ENCODE results near the gene TTC23. TPM values are rescaled to one million over a fixed set of nuclear protein-coding genes. Genes with fewer than 3 reads are reported as not detected.
"Not testable (repeated sequence)": the region's sequence is repeated elsewhere in the genome, so short reads cannot be mapped to it uniquely, and the experiment has no call there.

The TTC23 gene
- total and polyA plus RNA-seq, 8 donors, result 14.0 to 41.7 (median 36.2) TPM

DNA sequence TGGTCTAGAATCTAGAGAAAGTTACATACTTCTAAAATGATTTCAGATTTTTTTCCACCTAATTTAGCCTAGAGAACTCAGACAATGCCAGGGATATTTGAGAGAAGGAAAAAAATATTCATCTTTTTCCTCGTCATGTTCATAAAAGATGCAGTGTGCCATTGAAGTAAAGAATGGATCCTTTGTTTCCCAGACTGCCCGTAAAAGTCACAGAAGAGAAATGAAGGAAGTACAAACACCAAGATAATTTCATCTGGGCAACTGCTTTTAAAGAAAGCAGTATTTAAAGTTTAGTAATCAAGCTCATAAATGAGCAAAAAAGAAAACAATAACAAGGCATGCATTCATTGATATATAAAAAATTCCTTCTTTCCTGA lies 47.2 kb downstream of the TTC23 start:
- intact Hi-C loops (cut with DNase I), result no loop called here
- ATAC-seq, result no peak
- H3K27ac ChIP-seq, result no peak overlapping the region

DNA sequence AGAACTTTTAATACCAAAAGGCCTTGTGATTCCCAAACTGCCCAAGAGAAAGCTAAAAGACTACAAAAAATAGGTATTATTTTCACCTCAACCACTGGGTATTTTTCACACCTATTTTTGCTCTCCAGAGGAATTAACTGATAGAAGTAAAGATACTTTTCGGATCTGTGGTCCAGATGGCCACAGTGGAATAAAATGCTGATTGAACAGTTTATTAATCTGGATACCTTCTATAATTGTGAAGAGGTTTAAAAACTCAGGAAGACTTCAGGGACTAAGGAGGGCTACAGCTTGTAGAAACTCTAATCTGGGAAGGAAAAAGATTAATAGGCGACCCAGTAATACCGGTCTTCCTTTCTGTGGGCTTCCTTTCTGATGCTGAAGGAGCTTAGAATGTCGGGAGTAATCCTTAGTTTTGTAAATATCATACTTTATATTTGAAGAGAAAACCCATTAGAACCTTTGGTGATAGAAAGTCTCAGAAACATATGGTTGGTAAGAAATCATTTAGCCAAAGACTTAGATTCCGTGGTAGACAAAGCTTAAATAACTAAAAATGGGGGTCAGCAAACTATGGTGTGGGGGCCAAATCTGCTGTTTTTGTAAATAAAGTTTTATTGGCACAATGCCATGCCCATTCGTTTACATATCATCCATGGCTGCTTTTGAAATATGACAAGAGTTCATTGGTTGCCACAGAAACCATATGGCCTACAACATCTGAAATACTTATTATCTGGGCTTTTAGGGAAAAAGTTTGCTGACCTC lies 47.8 kb downstream of the TTC23 start:
- no peak for DNase-seq
- TF ChIP-seq, protein P1, sequence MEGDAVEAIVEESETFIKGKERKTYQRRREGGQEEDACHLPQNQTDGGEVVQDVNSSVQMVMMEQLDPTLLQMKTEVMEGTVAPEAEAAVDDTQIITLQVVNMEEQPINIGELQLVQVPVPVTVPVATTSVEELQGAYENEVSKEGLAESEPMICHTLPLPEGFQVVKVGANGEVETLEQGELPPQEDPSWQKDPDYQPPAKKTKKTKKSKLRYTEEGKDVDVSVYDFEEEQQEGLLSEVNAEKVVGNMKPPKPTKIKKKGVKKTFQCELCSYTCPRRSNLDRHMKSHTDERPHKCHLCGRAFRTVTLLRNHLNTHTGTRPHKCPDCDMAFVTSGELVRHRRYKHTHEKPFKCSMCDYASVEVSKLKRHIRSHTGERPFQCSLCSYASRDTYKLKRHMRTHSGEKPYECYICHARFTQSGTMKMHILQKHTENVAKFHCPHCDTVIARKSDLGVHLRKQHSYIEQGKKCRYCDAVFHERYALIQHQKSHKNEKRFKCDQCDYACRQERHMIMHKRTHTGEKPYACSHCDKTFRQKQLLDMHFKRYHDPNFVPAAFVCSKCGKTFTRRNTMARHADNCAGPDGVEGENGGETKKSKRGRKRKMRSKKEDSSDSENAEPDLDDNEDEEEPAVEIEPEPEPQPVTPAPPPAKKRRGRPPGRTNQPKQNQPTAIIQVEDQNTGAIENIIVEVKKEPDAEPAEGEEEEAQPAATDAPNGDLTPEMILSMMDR (IDR thresholded peaks at IDR 0.05), result no peak
- ATAC-seq, result no peak
- no peak overlapping the region for H3K4me3 ChIP-seq
- H3K27ac ChIP-seq, result no peak overlapping the region
- H3K36me3 ChIP-seq, result peaks cover 0 to 16% of the 10 kb centered on the region in 2 donors
- intact Hi-C loops (cut with DNase I), result no loop called here
- H3K4me1 ChIP-seq, result no peaks in the 10 kb centered on the region
- no peaks in the 10 kb centered on the region for H3K27me3 ChIP-seq
- H3K9me3 ChIP-seq, result no peaks in the 10 kb centered on the region

More for the DNA sequence above, 47.2 kb downstream of the TTC23 start:
- H3K9me3 ChIP-seq, result no peaks in the 10 kb centered on the region
- no peaks in the 10 kb centered on the region for H3K27me3 ChIP-seq
- no peak overlapping the region for H3K4me3 ChIP-seq
- peaks cover 0 to 11% of the 10 kb centered on the region in 2 donors for H3K36me3 ChIP-seq
- TF ChIP-seq, protein P1 (IDR thresholded peaks at IDR 0.05), result no peak
- DNase-seq, result no peak
- no peaks in the 10 kb centered on the region for H3K4me1 ChIP-seq

DNA sequence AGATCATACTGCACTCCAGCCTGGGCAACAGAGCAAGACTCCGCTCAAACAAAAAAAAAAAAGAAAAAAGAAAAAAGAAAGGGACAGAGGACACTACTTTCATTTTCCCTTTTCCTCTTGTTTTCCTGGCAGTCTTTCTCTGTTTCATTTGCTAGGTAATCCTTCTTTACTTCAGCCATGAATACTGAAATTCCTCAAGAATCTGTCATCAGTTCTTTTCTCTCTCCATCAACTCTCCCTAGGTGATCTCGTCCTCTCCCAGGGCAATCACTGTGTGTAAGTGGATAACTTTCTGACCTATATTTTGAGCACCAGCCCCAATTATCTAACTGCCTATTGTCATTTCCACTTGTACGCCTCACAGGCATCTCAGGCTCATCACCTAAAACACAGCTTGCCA lies 51.5 kb downstream of the TTC23 start:
- ATAC-seq (no peak), DNase-seq (no peak)
- H3K4me1 ChIP-seq, result no peaks in the 10 kb centered on the region
- H3K9me3 ChIP-seq, result no peaks in the 10 kb centered on the region
- H3K36me3 ChIP-seq, result peaks cover 0 to 19% of the 10 kb centered on the region in 2 donors
- intact Hi-C loops (cut with DNase I), result no loop called here
- no peaks in the 10 kb centered on the region for H3K27me3 ChIP-seq
- no peak overlapping the region for H3K27ac ChIP-seq
- no peak overlapping the region for H3K4me3 ChIP-seq
- TF ChIP-seq, protein P1 (IDR thresholded peaks at IDR 0.05), result no peak

DNA sequence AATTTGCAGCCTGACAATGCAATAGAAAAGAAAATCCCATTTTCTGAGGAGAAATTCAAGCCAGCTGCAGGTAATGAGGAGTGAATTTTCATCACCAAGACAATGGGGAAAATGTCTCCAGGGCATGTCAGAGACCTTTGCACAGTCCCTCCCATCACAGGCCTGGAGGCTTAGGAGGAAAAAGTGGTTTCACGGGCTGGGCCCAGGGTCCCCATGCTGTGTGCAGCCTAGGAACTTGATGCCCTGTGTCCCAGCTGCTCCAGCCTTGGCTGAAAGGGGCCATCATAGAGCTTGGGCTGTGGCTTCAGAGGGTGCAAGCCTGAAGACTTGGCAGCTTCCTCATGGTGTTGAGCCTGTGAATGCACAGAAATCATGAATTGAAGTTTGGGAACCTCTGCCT lies 57.2 kb downstream of the TTC23 start:
- DNase-seq; ATAC-seq; H3K4me3 ChIP-seq; H3K9me3 ChIP-seq; H3K4me1 ChIP-seq; intact Hi-C loops (cut with DNase I); H3K27ac ChIP-seq; H3K27me3 ChIP-seq: not testable (repeated sequence)
- peaks cover 0 to 16% of the 10 kb centered on the region in 2 donors for H3K36me3 ChIP-seq

DNA sequence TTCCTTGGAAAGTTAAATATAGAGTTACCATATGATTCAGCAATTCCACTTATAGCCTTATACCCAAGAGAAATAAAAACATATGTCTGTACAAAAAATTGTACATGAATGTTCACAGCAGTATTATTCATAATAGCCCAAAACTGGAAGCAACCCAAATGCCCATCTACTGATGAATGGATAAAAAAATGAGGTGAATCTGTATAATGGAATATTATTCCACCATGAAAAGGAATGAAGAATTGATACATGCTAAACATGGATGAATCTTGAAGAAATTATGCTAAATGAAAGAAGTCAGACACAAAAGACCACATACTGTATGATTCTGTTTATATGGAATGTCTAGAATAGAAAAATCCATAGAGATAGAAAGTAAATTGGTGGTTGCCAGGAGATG lies 61.4 kb downstream of the TTC23 start:
- DNase-seq, result no peak
- H3K4me3 ChIP-seq, result no peak overlapping the region

More for the DNA sequence above, 61.4 kb downstream of the TTC23 start:
- H3K27ac ChIP-seq, result no peak overlapping the region
- no peak for ATAC-seq
- H3K9me3 ChIP-seq, result no peaks in the 10 kb centered on the region
- no peaks in the 10 kb centered on the region for H3K27me3 ChIP-seq
- no peaks in the 10 kb centered on the region for H3K4me1 ChIP-seq
- intact Hi-C loops (cut with DNase I), result no loop called here
- TF ChIP-seq, protein P1 (IDR thresholded peaks at IDR 0.05), result no peak
- H3K36me3 ChIP-seq, result peaks cover 0 to 13% of the 10 kb centered on the region in 2 donors
